ENCODE measurements around the gene UBE2H. TPM values are rescaled to one million over a fixed set of nuclear protein-coding genes. Genes with fewer than 3 reads are reported as not detected.
"Not testable (repeated sequence)": the region's sequence is repeated elsewhere in the genome, so short reads cannot be mapped to it uniquely, and the experiment has no call there.

Gene UBE2H
- total RNA-seq, 4 donors from 2014 or later: 49.5 to 90.9 (median 57.1) TPM

GRCh38 chr7:129835569-129835968 is 117.2 kb downstream of the UBE2H start:
- no peaks in the 10 kb centered on the region for H3K9me3 ChIP-seq
- no peak overlapping the region for H3K27ac ChIP-seq
- DNase-seq (ENCODE audit: low spot score in 2 of 2): no peak
- TF ChIP-seq POLR2AphosphoS5 (IDR thresholded peaks at IDR 0.05) (no peak), POLR2A (IDR thresholded peaks at IDR 0.05) (no peak), EP300 (IDR thresholded peaks at IDR 0.05) (no peak)
- TF ChIP-seq, protein P1, sequence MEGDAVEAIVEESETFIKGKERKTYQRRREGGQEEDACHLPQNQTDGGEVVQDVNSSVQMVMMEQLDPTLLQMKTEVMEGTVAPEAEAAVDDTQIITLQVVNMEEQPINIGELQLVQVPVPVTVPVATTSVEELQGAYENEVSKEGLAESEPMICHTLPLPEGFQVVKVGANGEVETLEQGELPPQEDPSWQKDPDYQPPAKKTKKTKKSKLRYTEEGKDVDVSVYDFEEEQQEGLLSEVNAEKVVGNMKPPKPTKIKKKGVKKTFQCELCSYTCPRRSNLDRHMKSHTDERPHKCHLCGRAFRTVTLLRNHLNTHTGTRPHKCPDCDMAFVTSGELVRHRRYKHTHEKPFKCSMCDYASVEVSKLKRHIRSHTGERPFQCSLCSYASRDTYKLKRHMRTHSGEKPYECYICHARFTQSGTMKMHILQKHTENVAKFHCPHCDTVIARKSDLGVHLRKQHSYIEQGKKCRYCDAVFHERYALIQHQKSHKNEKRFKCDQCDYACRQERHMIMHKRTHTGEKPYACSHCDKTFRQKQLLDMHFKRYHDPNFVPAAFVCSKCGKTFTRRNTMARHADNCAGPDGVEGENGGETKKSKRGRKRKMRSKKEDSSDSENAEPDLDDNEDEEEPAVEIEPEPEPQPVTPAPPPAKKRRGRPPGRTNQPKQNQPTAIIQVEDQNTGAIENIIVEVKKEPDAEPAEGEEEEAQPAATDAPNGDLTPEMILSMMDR (IDR thresholded peaks at IDR 0.05): no peak
- peaks cover 9% of the 10 kb centered on the region for H3K4me1 ChIP-seq
- H3K36me3 ChIP-seq: peaks cover 39% of the 10 kb centered on the region
- WGBS: 88% methylated on average over 6 of the region's 6 CpGs
- no peaks in the 10 kb centered on the region for H3K27me3 ChIP-seq
- no peak overlapping the region for H3K4me3 ChIP-seq

DNA sequence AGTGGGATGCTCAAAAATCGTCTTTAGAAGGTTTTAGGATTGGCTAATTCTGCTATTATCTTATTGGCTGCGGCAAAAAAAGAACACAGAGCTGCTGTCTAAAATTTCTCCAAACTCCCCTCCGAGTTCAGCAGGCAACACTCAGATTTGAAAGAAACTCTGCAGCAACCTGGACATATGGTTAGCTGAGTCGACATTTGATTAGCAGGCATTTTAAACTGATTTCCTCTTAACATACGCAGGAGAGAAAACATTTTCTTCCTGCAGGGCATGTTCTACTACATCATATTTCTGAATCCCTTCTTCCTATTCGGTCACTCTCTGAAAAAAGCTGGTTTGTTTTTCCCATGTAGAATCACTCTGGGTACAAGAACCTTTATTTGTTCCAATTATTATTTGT is 119.4 kb downstream of the UBE2H start:
- 82% methylated on average over 6 of the region's 6 CpGs for WGBS
- H3K27me3 ChIP-seq: not testable (repeated sequence)

GRCh38 chr7:129832701-129833227 is 120.0 kb downstream of the UBE2H start:
- no peak for TF ChIP-seq EP300 (IDR thresholded peaks at IDR 0.05)
- no peak for TF ChIP-seq POLR2AphosphoS5 (IDR thresholded peaks at IDR 0.05)
- H3K4me3 ChIP-seq: no peak overlapping the region
- peaks cover 18% of the 10 kb centered on the region for H3K4me1 ChIP-seq
- H3K27ac ChIP-seq: no peak overlapping the region
- no peaks in the 10 kb centered on the region for H3K27me3 ChIP-seq
- no peaks in the 10 kb centered on the region for H3K9me3 ChIP-seq
- DNase-seq (ENCODE audit: low spot score in 2 of 2): no peak
- peaks cover 26% of the 10 kb centered on the region for H3K36me3 ChIP-seq
- 83% methylated on average over 3 of the region's 3 CpGs for WGBS

More for the DNA sequence above, 119.4 kb downstream of the UBE2H start:
- H3K4me3 ChIP-seq; DNase-seq (ENCODE audit: low spot score in 2 of 2); H3K9me3 ChIP-seq; H3K27ac ChIP-seq: not testable (repeated sequence)
- peaks cover 30% of the 10 kb centered on the region for H3K36me3 ChIP-seq
- peaks cover 18% of the 10 kb centered on the region for H3K4me1 ChIP-seq

GRCh38 chr7:129832282-129832681 is 120.5 kb downstream of the UBE2H start:
- Histone ChIP-seq H3K9me3 (no peaks in the 10 kb centered on the region), H3K27ac (no peak overlapping the region), H3K4me3 (no peak overlapping the region), H3K36me3 (peaks cover 26% of the 10 kb centered on the region), H3K4me1 (peaks cover 18% of the 10 kb centered on the region), H3K27me3 (no peaks in the 10 kb centered on the region)
- TF ChIP-seq EP300 (IDR thresholded peaks at IDR 0.05): no peak
- TF ChIP-seq, protein P1 (IDR thresholded peaks at IDR 0.05): no peak
- no peak for TF ChIP-seq POLR2AphosphoS5 (IDR thresholded peaks at IDR 0.05)
- no peak for TF ChIP-seq POLR2A (IDR thresholded peaks at IDR 0.05)
- WGBS: 88% methylated on average over 4 of the region's 4 CpGs
- no peak for DNase-seq (ENCODE audit: low spot score in 2 of 2)

DNA sequence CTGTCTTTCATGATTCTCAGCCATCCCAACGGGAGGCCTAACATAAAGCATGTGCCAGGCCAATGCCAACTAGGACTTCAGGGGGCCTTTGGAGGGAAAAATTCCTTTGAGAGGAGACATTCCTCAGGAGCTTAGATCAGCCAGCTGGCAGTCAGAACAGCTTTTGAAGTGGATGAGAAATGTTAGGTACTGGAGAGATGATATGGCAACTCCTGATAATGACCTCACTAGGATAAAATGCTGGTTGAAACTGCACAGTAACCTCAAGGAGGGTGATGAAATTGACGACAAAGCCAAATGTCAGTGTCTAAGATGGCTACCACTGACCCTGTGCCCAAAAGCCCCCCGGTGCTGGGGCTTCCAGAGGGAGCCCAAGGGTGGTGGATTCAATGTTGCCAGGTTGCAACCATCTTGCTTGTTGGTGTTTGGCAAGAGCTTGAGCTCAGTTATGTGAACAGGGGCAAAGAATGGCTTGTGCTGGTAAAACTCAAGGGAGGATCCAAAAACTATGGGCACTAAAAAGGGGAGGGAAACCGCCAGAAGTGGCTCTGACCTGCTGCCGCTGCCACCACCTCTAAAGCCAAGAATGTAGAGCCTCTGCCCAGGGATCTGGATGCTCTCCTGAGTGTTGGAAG is 121.2 kb downstream of the UBE2H start:
- Histone ChIP-seq H3K36me3 (peaks cover 23% of the 10 kb centered on the region), H3K27ac (no peak overlapping the region), H3K9me3 (no peaks in the 10 kb centered on the region), H3K4me1 (peaks cover 18% of the 10 kb centered on the region), H3K4me3 (no peak overlapping the region), H3K27me3 (no peaks in the 10 kb centered on the region)
- TF ChIP-seq, protein P1 (IDR thresholded peaks at IDR 0.05): no peak
- TF ChIP-seq EP300 (IDR thresholded peaks at IDR 0.05): no peak
- no peak for TF ChIP-seq POLR2AphosphoS5 (IDR thresholded peaks at IDR 0.05)
- no peak for TF ChIP-seq POLR2A (IDR thresholded peaks at IDR 0.05)
- 77% methylated on average over 5 of the region's 5 CpGs for WGBS
- no peak for DNase-seq (ENCODE audit: low spot score in 2 of 2)

DNA sequence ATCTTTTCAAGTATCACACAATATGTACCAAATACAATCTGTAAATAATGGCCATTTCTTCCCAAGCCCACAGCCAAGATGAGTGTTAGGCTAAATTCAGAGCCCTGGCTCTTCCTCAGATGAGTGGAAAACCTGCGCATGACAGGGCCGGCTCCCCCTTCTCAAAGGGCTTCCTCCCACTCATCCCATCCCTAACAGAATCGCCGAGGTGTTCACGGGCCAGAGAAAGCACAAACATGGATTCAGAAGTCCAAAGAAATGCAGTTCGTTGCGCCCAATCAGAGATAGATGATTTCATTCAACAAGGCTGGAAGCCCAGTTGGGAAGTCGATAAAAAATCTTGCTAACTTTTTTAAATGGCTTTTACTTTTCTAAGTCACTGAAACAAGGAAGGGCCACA is 121.8 kb downstream of the UBE2H start:
- no peak overlapping the region for H3K27ac ChIP-seq

More for the DNA sequence above, 121.8 kb downstream of the UBE2H start:
- peaks cover 18% of the 10 kb centered on the region for H3K36me3 ChIP-seq
- H3K9me3 ChIP-seq: no peaks in the 10 kb centered on the region
- TF ChIP-seq, protein P1 (IDR thresholded peaks at IDR 0.05): no peak
- no peak overlapping the region for H3K4me3 ChIP-seq
- peaks cover 21% of the 10 kb centered on the region for H3K4me1 ChIP-seq
- WGBS: 88% methylated on average over 8 of the region's 8 CpGs
- no peaks in the 10 kb centered on the region for H3K27me3 ChIP-seq
- DNase-seq (ENCODE audit: low spot score in 2 of 2): no peak
